Ureter (tissue), 1 donor: ENCODE measurements around the gene ZSCAN21. TPM values are rescaled to one million over a fixed set of nuclear protein-coding genes. Genes with fewer than 3 reads are reported as not detected.
A peak's percentile ranks its signal among the peaks of the same experiment; 100 is the strongest.

ENCODE experiments used
- DNase-seq: peaks from one replicate; pipeline ENCODE4 v3.0.0-alpha.2; 2020; ENCODE audit warnings: low spot score
- total RNA-seq: library from RNA; stranded (reverse); gene quantifications from one replicate; pipeline ENCODE4 v1.2.4, GENCODE V29; 2023
- donor health status: DM: yes; HTN: yes; CAD: no.

The ZSCAN21 gene
- total RNA-seq, 1 donor from 2014 or later = 13.3 TPM

DNA sequence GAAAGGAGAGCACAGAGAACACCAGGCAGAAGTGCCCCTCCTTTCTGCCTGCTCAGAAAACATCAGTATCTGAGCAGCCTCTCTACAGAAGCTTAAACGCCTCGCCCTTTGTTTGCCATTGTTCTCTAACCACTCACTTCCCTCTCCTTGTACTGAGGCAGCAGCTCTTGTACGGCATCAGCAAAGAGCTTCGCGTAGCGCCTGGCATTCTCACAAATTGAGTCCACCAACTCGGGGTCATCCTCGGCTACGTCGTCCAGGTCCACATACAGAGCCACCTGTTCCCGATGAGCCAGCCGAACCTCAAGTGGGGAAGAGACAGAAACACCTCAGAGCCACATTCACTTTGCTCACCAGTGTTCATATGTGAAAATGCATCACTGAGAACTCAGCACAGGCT, 49.9 kb downstream of the ZSCAN21 start:
- no peak for DNase-seq

DNA sequence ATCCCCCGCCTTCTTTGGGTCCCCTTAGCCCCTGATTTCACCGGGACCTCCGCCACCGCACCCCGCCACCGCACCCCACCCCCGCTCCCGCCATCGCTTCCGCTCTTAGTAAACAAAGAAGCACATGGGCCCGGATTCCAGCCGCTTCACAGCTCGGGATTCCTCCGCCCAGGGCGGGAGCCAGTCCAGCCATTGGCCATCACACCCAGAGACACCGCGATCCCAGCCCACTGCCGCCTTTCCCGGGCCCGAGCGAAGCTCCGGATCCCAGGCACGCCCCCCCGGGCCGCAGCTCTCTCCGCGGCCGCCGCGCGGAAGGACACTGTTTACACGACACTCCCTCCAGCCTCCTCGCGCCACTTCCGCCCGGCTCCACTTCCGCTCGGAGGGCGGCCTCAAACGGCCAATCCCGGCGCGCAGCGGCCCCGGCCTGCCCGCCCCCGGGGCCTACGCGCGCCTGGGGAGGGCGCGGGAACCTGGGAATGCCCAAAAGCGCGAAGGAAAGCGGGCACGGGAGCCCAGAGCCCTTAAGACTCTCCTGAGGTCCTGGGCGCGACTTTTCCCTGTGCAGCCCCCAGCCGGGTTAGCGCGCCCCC, 50.9 kb downstream of the ZSCAN21 start:
- peak; percentile 96 for DNase-seq

DNA sequence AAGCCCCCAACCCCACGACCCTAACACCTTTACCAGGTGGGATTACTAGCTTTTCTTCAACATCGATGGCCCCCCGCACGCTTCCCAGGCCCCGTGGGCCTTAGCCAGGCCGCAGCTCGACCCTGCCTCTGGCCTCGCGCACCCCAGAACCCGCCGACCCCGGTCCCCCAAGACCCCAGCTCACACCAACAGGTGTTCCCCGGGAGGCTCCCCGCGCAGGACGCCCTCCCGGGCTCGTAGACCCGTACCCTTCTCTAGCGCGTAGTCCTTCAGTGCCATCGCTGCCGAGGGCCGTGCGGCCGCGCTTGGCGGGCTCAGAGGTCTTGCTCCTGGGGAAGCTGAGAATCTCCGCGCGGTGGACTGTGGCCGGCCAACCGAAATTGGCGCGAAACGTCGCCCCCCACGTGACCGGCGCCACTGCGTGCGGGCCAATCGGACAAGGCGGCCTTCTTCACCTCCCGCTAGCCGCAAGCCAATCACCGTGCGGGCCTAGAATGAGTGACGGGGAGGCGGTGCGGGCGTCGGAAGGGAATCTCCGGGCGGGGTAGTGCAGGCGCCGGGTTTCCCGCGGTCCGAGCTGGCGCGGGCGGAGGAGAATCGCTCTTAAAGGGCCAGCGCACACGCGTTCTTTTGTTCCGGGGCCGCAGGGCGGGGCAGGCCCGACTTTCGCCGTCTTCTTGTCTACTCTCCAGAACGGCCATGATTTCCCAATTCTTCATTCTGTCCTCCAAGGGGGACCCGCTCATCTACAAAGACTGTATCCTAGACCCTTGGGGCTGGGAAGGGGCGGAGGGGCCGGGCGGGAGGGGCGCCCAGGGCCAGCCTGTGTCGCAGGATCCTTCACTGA, 51.7 kb downstream of the ZSCAN21 start, which contains the start of the genes AP4M1 and MCM7:
TSS of gene AP4M1 (plus strand) at position 628 of the 847 bp plus-strand sequence. CDS start at position 700, 72 bp downstream.
TSS of gene MCM7 (minus strand) at position 382 of the 847 bp plus-strand sequence. CDS start at position 279, 103 bp downstream.
- DNase-seq = peak; percentile 99

DNA sequence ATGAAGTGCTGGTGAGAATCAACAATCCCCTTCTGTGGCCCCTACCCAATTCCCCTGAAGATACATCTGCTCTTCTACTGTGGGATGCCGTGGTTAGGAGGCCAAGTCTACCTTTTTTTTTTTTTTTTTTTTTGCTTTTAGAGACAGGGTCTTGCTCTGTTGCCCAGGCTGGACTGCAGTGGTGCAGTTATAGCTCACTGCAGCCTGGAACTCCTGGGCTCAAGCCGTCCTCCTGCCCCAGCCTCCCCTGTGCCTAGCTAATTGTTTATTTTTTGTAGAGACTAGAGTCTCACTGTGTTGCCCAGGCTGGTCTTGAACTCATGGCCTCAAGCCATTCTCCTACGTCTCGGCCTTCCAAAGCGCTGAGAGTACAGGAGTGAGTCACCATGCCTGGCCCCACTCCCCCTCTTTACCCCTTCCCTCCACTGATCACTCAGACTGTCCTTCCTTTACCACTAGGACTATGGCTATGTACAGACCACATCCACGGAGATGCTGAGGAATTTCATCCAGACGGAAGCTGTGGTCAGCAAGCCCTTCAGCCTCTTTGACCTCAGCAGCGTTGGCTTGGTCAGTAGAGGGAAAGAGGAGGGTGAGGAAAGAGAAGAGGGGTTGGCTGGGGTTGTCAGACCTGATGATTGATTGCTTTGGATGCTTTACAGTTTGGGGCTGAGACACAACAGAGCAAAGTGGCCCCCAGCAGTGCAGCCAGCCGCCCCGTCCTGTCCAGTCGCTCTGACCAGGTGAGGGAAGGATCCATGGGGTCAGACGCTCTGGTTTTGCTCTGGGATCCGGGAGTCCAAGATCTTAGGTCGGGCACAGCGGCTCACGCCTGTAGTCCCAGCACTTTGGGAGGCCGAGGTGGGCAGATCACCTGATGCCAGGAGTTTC, 53.6 kb downstream of the ZSCAN21 start:
- no peak for DNase-seq

DNA sequence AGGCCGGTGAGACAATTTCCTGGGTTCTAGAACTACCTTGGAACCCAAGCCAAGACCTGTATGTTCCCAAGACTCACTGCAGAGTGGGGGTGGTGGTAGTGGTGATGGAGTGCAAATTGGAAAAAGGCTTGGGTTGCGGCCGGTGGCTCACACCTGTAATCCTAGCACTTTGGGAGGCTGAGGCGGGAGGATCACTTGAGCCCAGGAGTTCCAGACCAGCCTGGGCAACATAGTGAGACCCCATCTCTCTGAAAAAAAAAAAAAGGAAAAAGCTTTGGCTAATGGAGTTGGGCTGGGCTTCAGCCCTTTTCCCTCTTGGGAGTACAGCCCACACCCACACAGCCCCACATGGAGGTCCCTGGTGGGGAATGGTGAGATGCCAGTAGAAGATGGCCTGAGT, 56.0 kb downstream of the ZSCAN21 start:
- no peak for DNase-seq

DNA sequence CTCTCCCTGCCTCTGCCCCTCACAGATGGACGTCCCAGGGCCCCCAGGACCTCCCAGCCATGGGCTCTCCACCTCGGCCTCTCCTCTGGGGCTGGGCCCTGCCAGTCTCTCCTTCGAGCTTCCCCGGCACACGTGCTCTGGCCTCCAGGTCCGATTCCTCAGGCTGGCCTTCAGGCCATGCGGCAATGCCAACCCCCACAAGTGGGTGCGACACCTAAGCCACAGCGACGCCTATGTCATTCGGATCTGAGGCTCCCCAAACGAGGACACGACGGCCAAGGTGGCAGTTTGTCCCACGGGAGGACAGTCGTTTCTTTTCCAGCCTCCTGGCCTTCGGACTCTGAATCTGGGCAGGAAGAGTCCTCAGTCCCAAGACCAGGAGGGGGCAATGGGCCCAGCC, 57.1 kb downstream of the ZSCAN21 start:
- no peak for DNase-seq

DNA sequence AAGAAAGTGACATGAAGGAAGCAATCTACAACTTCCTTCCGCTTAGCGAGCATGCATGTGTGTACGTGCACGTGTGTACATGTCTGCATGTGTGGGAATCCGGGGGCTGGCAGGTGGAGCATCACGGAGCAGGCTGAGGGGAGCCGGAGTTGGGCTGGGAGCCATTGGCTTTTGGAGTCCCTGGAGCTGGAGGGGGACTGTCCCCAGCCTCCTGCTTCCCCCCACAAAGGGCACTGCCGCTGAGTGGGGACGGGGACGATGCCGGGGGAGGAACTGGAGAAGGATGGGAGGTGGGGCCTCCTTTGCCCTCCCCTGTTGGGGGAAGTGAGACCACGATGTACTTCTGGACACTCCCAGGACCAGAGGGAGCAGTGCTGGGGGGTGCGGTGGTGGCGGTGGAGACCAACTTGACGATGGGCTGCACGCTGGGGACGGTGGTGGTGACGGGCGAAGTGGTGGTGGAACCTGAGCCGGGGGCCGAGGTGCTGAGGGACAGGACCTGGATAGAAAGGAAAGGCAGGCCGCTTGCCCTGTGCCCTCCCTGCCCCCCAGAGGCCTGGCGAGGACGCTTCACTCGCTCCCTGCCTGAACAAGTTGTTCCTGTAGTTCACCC, 57.7 kb downstream of the ZSCAN21 start:
- DNase-seq = no peak

DNA sequence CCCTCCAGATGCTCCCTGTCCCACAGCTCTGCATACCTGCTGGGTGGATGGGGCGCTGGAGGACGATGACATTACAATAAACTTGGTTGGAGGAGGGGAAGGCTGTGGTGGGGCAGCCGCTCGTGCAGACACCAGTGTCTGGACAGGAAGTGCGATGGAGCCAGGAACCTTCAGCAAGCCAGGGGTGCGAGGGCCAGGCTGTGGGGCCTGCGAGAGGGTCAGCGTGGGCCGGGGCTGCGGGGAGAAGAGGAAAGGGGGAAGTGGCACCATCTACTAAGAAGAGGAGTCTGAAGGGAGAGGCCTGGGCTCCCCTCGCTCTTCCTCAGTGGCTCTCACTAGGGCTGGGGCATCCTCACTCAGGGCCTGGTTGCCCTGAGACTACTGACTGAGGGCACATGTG, 58.3 kb downstream of the ZSCAN21 start:
- no peak for DNase-seq

DNA sequence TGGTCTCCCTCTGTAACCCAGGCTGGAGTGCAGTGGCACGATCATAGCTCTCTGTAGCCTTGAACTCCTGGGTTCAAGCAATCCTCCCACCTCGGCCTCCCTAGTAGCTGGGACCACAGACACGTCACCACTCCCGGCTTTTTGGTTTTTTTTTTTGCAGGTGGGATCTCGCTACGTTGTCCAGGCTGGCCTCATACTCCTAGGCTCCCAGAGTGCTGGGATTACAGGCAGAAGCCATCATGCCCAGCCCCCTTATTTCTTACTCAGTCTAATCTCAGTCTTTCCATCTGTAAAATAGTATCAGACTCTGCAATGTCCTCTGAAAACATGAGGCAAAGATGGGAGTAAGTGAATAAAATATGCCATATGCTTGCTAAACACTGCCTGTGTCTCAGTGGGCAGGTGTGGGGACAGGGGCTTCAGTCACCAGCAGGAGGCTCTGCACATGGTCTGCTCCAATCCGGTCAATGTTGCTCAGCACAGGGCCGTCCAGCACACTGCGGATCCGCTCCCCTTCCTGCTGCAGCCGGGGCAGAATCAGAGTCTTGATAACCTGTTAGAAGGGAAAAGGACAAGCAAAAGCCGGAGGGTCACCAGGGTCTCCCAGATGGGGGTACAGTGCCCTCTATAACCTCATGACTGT, 60.1 kb downstream of the ZSCAN21 start:
- DNase-seq = no peak

DNA sequence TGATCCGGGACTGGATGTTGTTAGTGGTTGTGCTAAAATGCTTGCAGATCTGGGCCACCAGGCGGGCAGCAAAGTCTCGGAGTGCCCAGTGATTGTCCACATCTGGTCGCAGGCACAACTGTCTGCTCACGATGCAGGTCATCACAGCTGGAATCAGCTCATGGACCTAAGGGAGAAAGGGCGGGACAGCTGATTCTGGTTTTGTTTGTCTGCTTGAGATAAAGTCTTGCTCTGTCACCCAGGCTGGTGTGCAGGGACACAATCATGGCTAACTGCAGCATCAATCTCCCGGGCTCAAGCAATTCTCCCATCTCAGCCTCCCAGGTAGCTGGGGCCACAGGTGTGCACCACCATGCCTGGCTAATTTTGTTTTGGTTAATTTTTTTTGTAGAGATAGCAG, 61.6 kb downstream of the ZSCAN21 start:
- no peak for DNase-seq

DNA sequence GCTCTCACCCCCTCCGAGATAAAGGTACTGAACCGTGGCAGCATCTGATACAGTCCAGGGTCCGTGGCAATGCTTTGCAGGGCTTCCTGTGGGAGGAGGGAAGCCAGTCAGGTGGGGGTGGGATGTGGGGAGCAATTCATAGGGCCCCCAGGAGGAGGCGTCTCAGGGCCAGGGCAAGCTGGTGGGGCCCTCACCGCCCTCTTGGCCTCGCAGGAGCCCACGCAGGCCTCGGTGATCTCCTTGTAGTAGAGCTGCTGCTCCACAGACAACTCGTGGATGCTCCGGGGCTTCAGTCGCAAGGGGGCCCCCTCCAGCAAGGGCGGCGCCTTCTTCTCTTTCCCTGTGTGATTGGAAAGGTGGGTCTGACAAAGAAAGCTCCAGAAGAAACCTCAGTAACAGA, 62.3 kb downstream of the ZSCAN21 start:
- no peak for DNase-seq

Other genes starting within 250 kb of the ZSCAN21 start
- gene CYP3A43, start 221.8 kb upstream of the ZSCAN21 start, total RNA-seq = 0.75 TPM
- gene OR2AE1, start 172.7 kb upstream of the ZSCAN21 start, total RNA-seq = not detected
- 36.3 TPM for gene TRIM4, start 130.2 kb upstream of the ZSCAN21 start, total RNA-seq
- not detected for gene GJC3, start 120.2 kb upstream of the ZSCAN21 start, total RNA-seq
- gene AZGP1, start 73.7 kb upstream of the ZSCAN21 start, total RNA-seq = 6.2 TPM
- gene ZKSCAN1, start 34.2 kb upstream of the ZSCAN21 start, total RNA-seq = 105 TPM
- gene ZNF3, start 31.9 kb downstream of the ZSCAN21 start, total RNA-seq = 41.3 TPM
- 121 TPM for gene COPS6, start 39.2 kb downstream of the ZSCAN21 start, total RNA-seq
- gene MCM7, start 51.6 kb downstream of the ZSCAN21 start, total RNA-seq = 52.4 TPM
- gene AP4M1, start 51.9 kb downstream of the ZSCAN21 start, total RNA-seq = 19.5 TPM
- 47.4 TPM for gene TAF6, start 69.6 kb downstream of the ZSCAN21 start, total RNA-seq
- 8.7 TPM for gene CNPY4, start 69.9 kb downstream of the ZSCAN21 start, total RNA-seq
- 1.5 TPM for gene MBLAC1, start 77.2 kb downstream of the ZSCAN21 start, total RNA-seq
- gene LAMTOR4, start 99.1 kb downstream of the ZSCAN21 start, total RNA-seq = 108 TPM
- 35.5 TPM for gene TRAPPC14, start 108.9 kb downstream of the ZSCAN21 start, total RNA-seq
- gene GAL3ST4, start 118.8 kb downstream of the ZSCAN21 start, total RNA-seq = 7.1 TPM
- 5.1 TPM for gene GPC2, start 127.6 kb downstream of the ZSCAN21 start, total RNA-seq
- gene STAG3, start 128.1 kb downstream of the ZSCAN21 start, total RNA-seq = 1.9 TPM
- 1.1 TPM for gene PVRIG, start 170.2 kb downstream of the ZSCAN21 start, total RNA-seq